Stomach (tissue), 4 donors: ENCODE data around the gene MBP.

Experiments
- CTCF ChIP-seq, 7 experiments: fragments of 450-650 bp in 4 of 7; fragments of 200-600 bp in 3 of 7; sonication (generic) in 3 of 7; IDR thresholded peaks; one replicate each; pipeline ENCODE4 v1.5.1; 2016 to 2019; ENCODE audit warnings: antibody characterized with exemption in 7 of 7, control low read depth in 2 of 7, mild to moderate bottlenecking in 1 of 7
- EP300 ChIP-seq: sonication (generic); formaldehyde crosslinking; IDR thresholded peaks from one replicate; pipeline ENCODE4 v1.6.1; 2017; ENCODE audit warnings: antibody characterized with exemption
- POLR2A ChIP-seq, 4 donors: fragments of 450-650 bp; IDR thresholded peaks; one replicate each; pipeline ENCODE4 v1.6.1; 2016; ENCODE audit warnings: antibody characterized with exemption in 4 of 4, control low read depth in 2 of 4, mild to moderate bottlenecking in 1 of 4, moderate library complexity in 1 of 4
- POLR2AphosphoS5 ChIP-seq, 3 donors: sonication (generic); formaldehyde crosslinking; IDR thresholded peaks; one replicate each; pipeline ENCODE4 v1.6.1; 2016; ENCODE audit warnings: antibody characterized with exemption in 3 of 3

GRCh38 chr18:77076111-77076510 lies 56.5 kb downstream of the MBP start:
- TF ChIP-seq CTCF (IDR thresholded peaks at IDR 0.05) (no peak), POLR2A (IDR thresholded peaks at IDR 0.05) (no peak), POLR2AphosphoS5 (IDR thresholded peaks at IDR 0.05) (no peak), EP300 (no peak)
